Coronary artery (tissue), 2 donors: ENCODE results near the gene HMBS.

Source experiments
- DNase-seq: peaks from one replicate; pipeline ENCODE4 v3.0.0-alpha.2; 2017; ENCODE audit warnings: low spot score
- H3K27ac ChIP-seq, 2 donors: fragments of 200-600 bp; sonication (generic); one replicate each; pipeline ENCODE4 v1.5.1; 2016 to 2019
- H3K4me3 ChIP-seq: fragments of 200-600 bp; sonication (generic); 2 replicates; pipeline ENCODE4 v1.5.1; 2016; ENCODE audit warnings: mild to moderate bottlenecking, moderate library complexity
- CTCF ChIP-seq: fragments of 200-600 bp; sonication (generic); IDR thresholded peaks from one replicate; pipeline ENCODE4 v1.5.1; 2019; ENCODE audit warnings: antibody characterized with exemption

Gene HMBS

GRCh38 chr11:119103793-119104192, 19.1 kb downstream of the HMBS start:
- no peak for DNase-seq
- no peak overlapping the region for H3K27ac ChIP-seq
- no peak overlapping the region for H3K4me3 ChIP-seq
- no peak for TF ChIP-seq CTCF

GRCh38 chr11:119106564-119107537, 22.2 kb downstream of the HMBS start, which contains the start of gene C2CD2L:
C2CD2L (plus strand) TSS chr11:119107344; CDS start chr11:119107742, 398 bp downstream.
- Histone ChIP-seq H3K4me3 (peak within 1 kb of the TSS; percentile 98), H3K27ac (peak within 1 kb of the TSS; percentile 78 to 85)
- TF ChIP-seq CTCF, result no peak
- DNase-seq, result peak; percentile 94

- no peak for TF ChIP-seq CTCF
- Histone ChIP-seq H3K4me3 (peak overlapping the region; percentile 98), H3K27ac (peak overlapping the region; percentile 78 to 85)
- DNase-seq, result no peak
These were observed 23.0 kb downstream of the HMBS start for GRCh38 chr11:119107538-119108145.

GRCh38 chr11:119108146-119108856, 23.6 kb downstream of the HMBS start:
- DNase-seq, result no peak
- Histone ChIP-seq H3K27ac (peak overlapping the region; percentile 78 to 85), H3K4me3 (peak overlapping the region; percentile 98)

GRCh38 chr11:119108857-119109221, 24.2 kb downstream of the HMBS start:
- DNase-seq, result no peak
- H3K27ac ChIP-seq, result peak overlapping the region in 1 of 2 donors; percentile 85
- TF ChIP-seq CTCF, result no peak
- H3K4me3 ChIP-seq, result peak overlapping the region; percentile 98

More at GRCh38 chr11:119108146-119108856, 23.6 kb downstream of the HMBS start:
- TF ChIP-seq CTCF, result no peak

- H3K4me3 ChIP-seq, result no peak overlapping the region
- no peak overlapping the region for H3K27ac ChIP-seq
- DNase-seq, result no peak
- no peak for TF ChIP-seq CTCF
These were observed 25.2 kb downstream of the HMBS start for GRCh38 chr11:119109843-119110242.
